ENCODE measurements around the gene XIRP1.

XIRP1 gene

GRCh38 chr3:39188271-39189149 is 3.9 kb downstream of the XIRP1 start:
- in situ Hi-C loops (cut with MboI; ENCODE audit: low sequenced_read_pairs), result loop anchor here (25.0 kb wide), 1 partner anchor 199 kb away; the partner anchor contains the start of gene SLC25A38

- in situ Hi-C loops (cut with MboI; ENCODE audit: low sequenced_read_pairs), result loop anchor here (25.0 kb wide), 1 partner anchor 200 kb away; the partner anchor contains the start of gene SLC25A38
Measured at GRCh38 chr3:39187372-39188155, 4.8 kb downstream of the XIRP1 start.

- in situ Hi-C loops (cut with MboI; ENCODE audit: low sequenced_read_pairs), result loop anchor here (25.0 kb wide), 1 partner anchor 201 kb away; the partner anchor contains the start of gene SLC25A38
Measured at GRCh38 chr3:39186692-39187151, 5.7 kb downstream of the XIRP1 start.

GRCh38 chr3:39185959-39186691 is 6.3 kb downstream of the XIRP1 start:
- in situ Hi-C loops (cut with MboI; ENCODE audit: low sequenced_read_pairs), result loop anchor here (25.0 kb wide), 1 partner anchor 201 kb away; the partner anchor contains the start of gene SLC25A38

GRCh38 chr3:39185326-39185958 is 7.0 kb downstream of the XIRP1 start:
- in situ Hi-C loops (cut with MboI; ENCODE audit: low sequenced_read_pairs), result loop anchor here (25.0 kb wide), 1 partner anchor 202 kb away; the partner anchor contains the start of gene SLC25A38

GRCh38 chr3:39184968-39185285 is 7.5 kb downstream of the XIRP1 start:
- in situ Hi-C loops (cut with MboI; ENCODE audit: low sequenced_read_pairs), result loop anchor here (25.0 kb wide), 1 partner anchor 202 kb away; the partner anchor contains the start of gene SLC25A38

- in situ Hi-C loops (cut with MboI; ENCODE audit: low sequenced_read_pairs), result loop anchor here (25.0 kb wide), 1 partner anchor 203 kb away; the partner anchor contains the start of gene SLC25A38
Measured at GRCh38 chr3:39184081-39184967, 8.1 kb downstream of the XIRP1 start.

- in situ Hi-C loops (cut with MboI; ENCODE audit: low sequenced_read_pairs), result loop anchor here (25.0 kb wide), 1 partner anchor 204 kb away; the partner anchor contains the start of gene SLC25A38
Measured at GRCh38 chr3:39183211-39184080, 8.9 kb downstream of the XIRP1 start.

DNA sequence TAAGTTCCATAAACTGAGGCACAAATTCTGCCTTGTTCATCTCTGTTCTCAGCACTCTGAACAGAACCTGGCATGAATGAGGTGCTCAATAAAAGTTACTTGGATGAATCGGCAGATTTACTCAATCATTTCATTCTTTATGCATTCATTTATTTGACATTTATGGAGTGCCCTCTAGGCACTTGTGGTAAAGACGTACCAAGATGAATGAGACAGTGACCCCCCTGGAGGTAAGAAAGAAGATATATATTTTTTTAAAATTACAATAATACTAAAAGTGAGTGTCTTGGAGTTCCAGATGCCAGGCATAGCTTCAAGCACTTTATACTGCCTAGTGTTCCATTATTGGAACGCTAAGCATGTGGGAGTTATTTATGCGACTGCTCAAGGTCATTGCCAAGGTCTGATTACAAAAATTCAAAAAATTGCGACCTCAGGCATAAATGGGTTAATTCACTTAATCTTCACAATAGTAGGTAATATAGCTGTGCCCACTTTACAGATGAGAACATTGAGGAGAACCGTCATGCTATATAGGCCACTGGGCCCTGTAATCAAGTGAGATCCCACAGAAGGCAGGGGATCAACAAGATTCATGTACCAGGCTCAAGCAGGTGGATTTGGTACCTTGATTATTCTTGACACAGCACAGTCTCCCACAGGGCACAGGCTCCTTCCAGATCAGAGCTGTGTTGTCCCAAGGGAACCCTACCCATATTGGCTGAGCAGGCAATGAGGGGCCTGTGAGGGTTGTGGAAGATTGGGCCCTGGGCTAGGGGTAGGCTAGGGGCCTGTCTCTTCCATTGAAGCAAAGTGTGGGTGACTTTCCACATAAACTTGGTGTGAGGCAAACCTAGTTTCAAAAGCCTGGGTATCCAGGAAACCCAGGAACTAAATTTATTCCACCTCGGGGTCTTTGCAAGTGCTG is 10.7 kb downstream of the XIRP1 start:
- in situ Hi-C loops (cut with MboI; ENCODE audit: low sequenced_read_pairs), result loop anchor here (25.0 kb wide), 1 partner anchor 206 kb away; the partner anchor contains the start of gene SLC25A38

- in situ Hi-C loops (cut with MboI; ENCODE audit: low sequenced_read_pairs), result loop anchor here (25.0 kb wide), 1 partner anchor 207 kb away; the partner anchor contains the start of gene SLC25A38
Measured at GRCh38 chr3:39180546-39181346, 11.6 kb downstream of the XIRP1 start.

GRCh38 chr3:39180183-39180545 is 12.2 kb downstream of the XIRP1 start:
- in situ Hi-C loops (cut with MboI; ENCODE audit: low sequenced_read_pairs), result loop anchor here (25.0 kb wide), 1 partner anchor 207 kb away; the partner anchor contains the start of gene SLC25A38

- in situ Hi-C loops (cut with MboI; ENCODE audit: low sequenced_read_pairs), result loop anchor here (25.0 kb wide), 1 partner anchor 209 kb away; the partner anchor contains the start of gene SLC25A38
Measured at GRCh38 chr3:39178553-39178952, 13.8 kb downstream of the XIRP1 start.

GRCh38 chr3:39177708-39178332 is 14.6 kb downstream of the XIRP1 start:
- in situ Hi-C loops (cut with MboI; ENCODE audit: low sequenced_read_pairs), result loop anchor here (25.0 kb wide), 1 partner anchor 209 kb away; the partner anchor contains the start of gene SLC25A38

DNA sequence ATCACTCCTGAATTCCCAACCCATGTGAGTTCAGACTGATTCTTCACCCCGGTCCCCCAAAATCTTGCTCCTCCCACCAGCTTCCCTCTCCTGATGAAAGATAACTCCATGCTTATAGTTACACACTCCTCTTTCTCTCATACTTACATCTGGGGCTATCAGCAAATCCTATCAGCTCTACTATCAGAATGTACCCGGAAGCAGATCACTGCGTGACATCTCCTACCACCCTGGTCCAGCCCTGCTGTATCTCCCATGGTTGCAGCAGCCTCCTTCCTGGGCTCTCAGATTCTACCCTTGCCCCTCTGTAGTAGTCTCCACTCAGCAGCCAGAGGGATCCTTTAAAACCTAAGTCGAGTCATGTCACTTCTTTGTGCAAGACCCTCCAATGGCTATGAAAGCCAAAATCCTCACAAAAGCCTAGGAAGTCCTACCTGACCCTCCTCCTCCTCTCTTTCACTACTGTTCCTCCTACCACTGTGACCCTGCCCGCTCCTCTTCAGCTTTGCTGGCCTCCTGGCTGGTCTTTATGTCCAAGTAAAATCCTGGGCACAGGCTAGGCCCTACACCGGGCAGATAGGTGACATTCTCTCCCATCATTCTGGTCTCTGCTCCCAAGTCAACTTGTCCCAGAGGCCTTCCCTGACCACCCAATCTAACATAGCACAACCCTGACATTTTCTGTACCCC is 16.2 kb downstream of the XIRP1 start:
- in situ Hi-C loops (cut with MboI; ENCODE audit: low sequenced_read_pairs), result loop anchor here (25.0 kb wide), 1 partner anchor 211 kb away; the partner anchor contains the start of gene SLC25A38

Data from HL-60/S4 treated with retinoic acid at 250 ng/mL for 4 days and 3 days (cell line).